ENCODE data around the gene DLGAP1.

Gene DLGAP1

GRCh38 chr18:3713708-3714107, 741.4 kb downstream of the DLGAP1 start:
- H3K4me3 ChIP-seq (ENCODE audit: low read depth, low read length), result no peak overlapping the region
- no peak for TF ChIP-seq CTCF (IDR thresholded peaks at IDR 0.05; ENCODE audit: borderline replicate concordance, insufficient read depth, low read depth, low read length)

- H3K4me3 ChIP-seq (ENCODE audit: low read depth, low read length), result no peak overlapping the region
- no peak for TF ChIP-seq CTCF (IDR thresholded peaks at IDR 0.05; ENCODE audit: borderline replicate concordance, insufficient read depth, low read depth, low read length)
These were observed 741.9 kb downstream of the DLGAP1 start for GRCh38 chr18:3713166-3713565.

GRCh38 chr18:3712491-3712890, 742.6 kb downstream of the DLGAP1 start:
- no peak overlapping the region for H3K4me3 ChIP-seq (ENCODE audit: low read depth, low read length)
- TF ChIP-seq CTCF (IDR thresholded peaks at IDR 0.05; ENCODE audit: borderline replicate concordance, insufficient read depth, low read depth, low read length), result no peak

GRCh38 chr18:3710712-3711301, 744.3 kb downstream of the DLGAP1 start:
- H3K4me3 ChIP-seq (ENCODE audit: low read depth, low read length), result no peak overlapping the region
- no peak for TF ChIP-seq CTCF (IDR thresholded peaks at IDR 0.05; ENCODE audit: borderline replicate concordance, insufficient read depth, low read depth, low read length)

DNA sequence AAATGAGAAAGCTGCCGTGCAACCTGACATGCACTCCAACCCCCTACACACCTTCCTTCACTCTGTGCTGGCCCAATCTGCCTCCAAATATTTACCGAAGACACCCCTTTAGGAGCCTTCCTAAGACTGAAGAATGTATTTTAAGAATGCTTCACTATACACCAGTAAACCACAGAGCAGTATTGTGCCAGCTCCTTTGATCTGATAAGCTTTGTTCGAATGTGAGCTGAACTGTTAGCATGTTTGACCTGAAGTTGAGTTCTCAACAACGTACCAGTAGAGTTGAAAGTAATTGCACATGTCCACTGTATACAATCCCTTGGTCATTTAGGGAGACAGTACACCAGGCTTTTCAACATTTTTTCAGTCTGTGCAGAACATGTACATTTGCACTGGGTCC, 745.9 kb downstream of the DLGAP1 start:
- TF ChIP-seq CTCF (IDR thresholded peaks at IDR 0.05; ENCODE audit: borderline replicate concordance, insufficient read depth, low read depth, low read length), result no peak
- H3K4me3 ChIP-seq (ENCODE audit: low read depth, low read length), result no peak overlapping the region

GRCh38 chr18:3706279-3707097, 748.6 kb downstream of the DLGAP1 start:
- TF ChIP-seq CTCF (IDR thresholded peaks at IDR 0.05; ENCODE audit: borderline replicate concordance, insufficient read depth, low read depth, low read length), result no peak
- no peak overlapping the region for H3K4me3 ChIP-seq (ENCODE audit: low read depth, low read length)

All from GM12875 (cell line).